AG04450 (cell line): ENCODE results near the gene BBS9. TPM values are rescaled to one million over a fixed set of nuclear protein-coding genes. Genes with fewer than 3 reads are reported as not detected.

ENCODE experiments used
- CTCF ChIA-PET: fragments of 300-600, 350-600 bp; formaldehyde crosslinking; extraction: SDS; loops from one replicate; lab custom pipeline; 2022; ENCODE audit warnings: antibody characterized with exemption, inconsistent platforms; lab: Charles Lee
- POLR2A ChIA-PET: fragments of 350-600 bp; formaldehyde crosslinking; extraction: SDS; loops from one replicate; lab custom pipeline; 2021; ENCODE audit warnings: antibody characterized with exemption, inconsistent platforms; lab: Yijun Ruan, JAX
- DNase-seq: peaks from one replicate; pipeline ENCODE4 v3.0.0-alpha.2; 2011; ENCODE audit warnings: low read depth, low spot score
- H3K27ac ChIP-seq: one replicate; pipeline ENCODE4 v1.5.1; 2012; ENCODE audit warnings: low read depth, low read length, control low read depth
- H3K27me3 ChIP-seq: one replicate; pipeline ENCODE4 v1.6.0; 2012; ENCODE audit warnings: low read length; ENCODE audit not compliant: control insufficient read depth, insufficient read depth
- H3K4me3 ChIP-seq: 2 replicates; pipeline ENCODE4 v1.5.1; 2011; ENCODE audit warnings: mild to moderate bottlenecking, low read depth, low read length, control low read depth
- H3K9me3 ChIP-seq: 2 replicates; pipeline ENCODE4 v1.5.1; 2012; ENCODE audit warnings: low read length; ENCODE audit not compliant: control insufficient read depth, insufficient read depth
- polyA plus RNA-seq: library from polyadenylated mRNA; depleted of rRNA; stranded (reverse); fragments of >200 nt; gene quantifications from 2 replicates; pipeline ENCODE4 v1.2.3, GENCODE V29; 2011
- TF ChIP-seq, protein P1 (sequence below): IDR thresholded peaks from 2 replicates; pipeline ENCODE4 v1.5.1; 2011; ENCODE audit warnings: low read depth, low read length, control low read depth, inconsistent platforms

The BBS9 gene
- polyA plus RNA-seq, 1 experiment = 15.6 TPM

DNA sequence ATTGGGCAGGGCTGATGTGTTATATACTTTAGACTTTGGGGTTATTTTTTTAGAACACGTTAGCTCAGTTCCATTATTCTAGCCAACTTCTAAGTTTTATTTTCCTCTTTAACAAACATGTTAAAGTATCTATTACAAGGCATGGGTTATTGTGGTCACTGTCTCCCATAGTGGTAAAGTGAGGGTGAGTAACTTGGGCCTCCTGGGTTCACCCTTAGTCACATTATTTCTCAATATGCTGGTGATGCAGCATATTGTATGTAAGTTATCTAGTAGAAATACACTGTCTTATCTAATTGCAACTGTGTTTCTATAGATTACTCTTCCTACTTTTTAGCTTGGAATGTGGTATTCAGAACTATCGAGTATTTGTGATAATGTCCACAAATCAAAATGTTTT lies 65.9 kb downstream of the BBS9 start:
- CTCF ChIA-PET = interaction anchor here (1.0 to 1.9 kb wide), 2 partner anchors 10 to 738 kb away, joined by 3 to 9 read pairs; no protein-coding TSS in a partner anchor

DNA sequence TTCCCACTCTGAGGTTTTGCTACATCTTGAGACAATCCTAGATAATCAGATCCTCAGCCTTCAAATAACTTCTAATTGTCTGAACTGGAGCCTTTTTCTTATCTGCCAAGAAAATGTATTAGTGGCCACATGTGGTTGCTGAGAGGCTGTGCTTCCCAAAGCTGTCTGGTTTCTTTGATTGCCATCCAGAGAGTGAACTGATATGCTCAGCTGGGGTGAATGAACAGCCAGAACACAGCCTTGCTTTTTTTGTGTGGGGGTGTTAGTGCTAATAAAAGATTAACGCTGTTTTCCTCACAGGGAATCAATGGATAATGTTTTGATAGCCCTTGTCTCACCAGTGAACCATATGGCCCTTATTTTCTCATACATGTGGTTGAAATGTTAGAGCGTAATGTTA lies 66.9 kb downstream of the BBS9 start:
- POLR2A ChIA-PET = no interaction called here
- DNase-seq = no peak
- Histone ChIP-seq H3K4me3 (no peak overlapping the region), H3K27ac (no peak overlapping the region), H3K9me3 (no peaks in the 10 kb centered on the region), H3K27me3 (no peaks in the 10 kb centered on the region)
- TF ChIP-seq, protein P1, sequence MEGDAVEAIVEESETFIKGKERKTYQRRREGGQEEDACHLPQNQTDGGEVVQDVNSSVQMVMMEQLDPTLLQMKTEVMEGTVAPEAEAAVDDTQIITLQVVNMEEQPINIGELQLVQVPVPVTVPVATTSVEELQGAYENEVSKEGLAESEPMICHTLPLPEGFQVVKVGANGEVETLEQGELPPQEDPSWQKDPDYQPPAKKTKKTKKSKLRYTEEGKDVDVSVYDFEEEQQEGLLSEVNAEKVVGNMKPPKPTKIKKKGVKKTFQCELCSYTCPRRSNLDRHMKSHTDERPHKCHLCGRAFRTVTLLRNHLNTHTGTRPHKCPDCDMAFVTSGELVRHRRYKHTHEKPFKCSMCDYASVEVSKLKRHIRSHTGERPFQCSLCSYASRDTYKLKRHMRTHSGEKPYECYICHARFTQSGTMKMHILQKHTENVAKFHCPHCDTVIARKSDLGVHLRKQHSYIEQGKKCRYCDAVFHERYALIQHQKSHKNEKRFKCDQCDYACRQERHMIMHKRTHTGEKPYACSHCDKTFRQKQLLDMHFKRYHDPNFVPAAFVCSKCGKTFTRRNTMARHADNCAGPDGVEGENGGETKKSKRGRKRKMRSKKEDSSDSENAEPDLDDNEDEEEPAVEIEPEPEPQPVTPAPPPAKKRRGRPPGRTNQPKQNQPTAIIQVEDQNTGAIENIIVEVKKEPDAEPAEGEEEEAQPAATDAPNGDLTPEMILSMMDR = no peak
- CTCF ChIA-PET = no interaction called here

More for the DNA sequence above, 65.9 kb downstream of the BBS9 start:
- TF ChIP-seq, protein P1 = no peak
- H3K9me3 ChIP-seq = no peaks in the 10 kb centered on the region
- no peak overlapping the region for H3K4me3 ChIP-seq
- no peak overlapping the region for H3K27ac ChIP-seq
- H3K27me3 ChIP-seq = no peaks in the 10 kb centered on the region
- DNase-seq = peak; percentile 18
- POLR2A ChIA-PET = no interaction called here

DNA sequence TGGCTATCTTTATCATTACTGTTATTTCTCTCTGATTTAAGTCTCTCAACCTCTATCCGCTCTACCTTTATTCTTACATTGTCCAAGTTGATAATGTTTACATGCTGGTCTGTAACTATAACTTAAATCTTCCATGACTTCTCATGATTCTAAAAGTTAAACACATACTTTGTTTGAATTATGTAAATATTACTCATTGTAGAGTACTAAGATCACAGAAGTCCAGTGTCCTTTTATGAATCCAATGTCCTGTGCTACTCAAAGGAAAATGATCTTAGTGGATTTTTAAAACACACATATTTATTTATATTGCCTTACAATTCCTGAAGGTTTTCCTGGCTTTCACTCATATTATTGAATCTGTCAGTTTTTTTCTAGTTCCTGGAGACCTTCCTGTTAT lies 70.9 kb downstream of the BBS9 start:
- TF ChIP-seq, protein P1 = no peak
- Histone ChIP-seq H3K27ac (no peak overlapping the region), H3K9me3 (no peaks in the 10 kb centered on the region), H3K4me3 (no peak overlapping the region), H3K27me3 (no peaks in the 10 kb centered on the region)
- POLR2A ChIA-PET = no interaction called here
- no peak for DNase-seq
- CTCF ChIA-PET = no interaction called here

DNA sequence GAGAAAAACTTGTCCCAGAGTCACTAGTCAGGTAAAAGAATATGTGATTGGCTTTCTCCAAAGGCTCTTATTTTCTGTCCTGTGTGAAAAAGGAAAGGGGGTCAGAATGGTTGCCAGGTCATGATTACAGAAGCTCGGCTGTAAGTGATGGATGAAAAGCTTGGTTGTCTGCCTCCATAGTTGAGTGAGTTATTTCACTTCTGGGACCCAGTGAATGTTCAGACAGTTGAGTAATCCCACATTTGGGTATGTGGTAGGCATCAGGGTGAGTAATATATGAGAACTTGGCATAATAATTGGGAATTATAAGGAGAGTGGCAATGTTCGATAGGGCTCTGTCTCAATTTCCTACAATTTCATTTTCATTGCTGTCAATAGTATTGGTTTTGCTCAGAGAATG lies 72.5 kb downstream of the BBS9 start:
- no peak for DNase-seq
- no peaks in the 10 kb centered on the region for H3K27me3 ChIP-seq
- H3K27ac ChIP-seq = no peak overlapping the region
- no peak overlapping the region for H3K4me3 ChIP-seq
- no peaks in the 10 kb centered on the region for H3K9me3 ChIP-seq
- POLR2A ChIA-PET = no interaction called here
- TF ChIP-seq, protein P1 = no peak
- CTCF ChIA-PET = no interaction called here

DNA sequence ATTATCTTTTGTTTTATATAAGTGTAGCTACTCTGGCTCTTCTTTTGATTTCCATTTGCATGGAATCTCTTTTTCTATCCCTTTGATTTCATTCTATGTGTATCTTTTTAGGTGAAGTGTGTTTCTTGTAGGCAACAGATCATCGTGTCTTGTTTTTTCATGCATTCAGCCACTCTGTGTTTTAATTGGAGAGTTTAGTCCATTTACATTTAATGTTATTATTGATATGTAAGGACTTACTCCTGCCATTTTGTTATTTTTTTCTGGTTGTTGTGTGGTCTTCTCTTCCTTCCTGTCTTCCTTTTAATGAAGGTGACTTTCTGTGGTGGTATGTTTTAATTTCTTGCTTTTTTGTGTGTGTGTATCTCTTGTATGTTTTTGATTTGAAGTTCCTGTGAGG lies 81.6 kb downstream of the BBS9 start:
- CTCF ChIA-PET = no interaction called here
- POLR2A ChIA-PET = no interaction called here
- TF ChIP-seq, protein P1 = no peak

More for the DNA sequence above, 81.6 kb downstream of the BBS9 start:
- Histone ChIP-seq H3K27me3 (no peaks in the 10 kb centered on the region), H3K4me3 (no peak overlapping the region), H3K9me3 (peaks cover 5% of the 10 kb centered on the region), H3K27ac (no peak overlapping the region)
- no peak for DNase-seq
